IMR-90 (cell line): Measurements from ENCODE around the gene CACNA1I. TPM values are rescaled to one million over a fixed set of nuclear protein-coding genes. Genes with fewer than 3 reads are reported as not detected.

Experiments
- ATAC-seq: fragments of 200-7000 bp; cut with Tn5 transposase; 2 replicates; pipeline ENCODE4 v1.9.1; 2020; ENCODE audit warnings: low read depth, mild to moderate bottlenecking, moderate library complexity
- BruUV-seq: library from RNA; stranded (reverse); fragments of 400-500 nt; replicated peaks from 2 replicates; lab custom pipeline; 2021; lab: Mats Ljungman, UMichigan
- CTCF ChIA-PET: fragments of 300-600 bp; formaldehyde crosslinking; extraction: SDS; loops from one replicate; lab custom pipeline; 2021; ENCODE audit warnings: antibody characterized with exemption; lab: Yijun Ruan, JAX
- POLR2A ChIA-PET: fragments of 300-600 bp; sonication (Branson Sonifier 250); formaldehyde crosslinking; loops from one replicate; lab custom pipeline; 2022; ENCODE audit warnings: antibody characterized with exemption; ENCODE audit not compliant: unreplicated experiment; lab: Charles Lee
- DNase-seq: peaks from one replicate; pipeline ENCODE4 v3.0.0; 2013
- H2AFZ ChIP-seq: replicated peaks from 2 replicates; pipeline ENCODE3; 2013; ENCODE audit warnings: low read length, mild to moderate bottlenecking; ENCODE audit not compliant: poor library complexity
- H2AK5ac ChIP-seq: 2 replicates; pipeline ENCODE4 v1.6.1; 2013; ENCODE audit warnings: low read depth, low read length, inconsistent platforms
- H2AK9ac ChIP-seq: replicated peaks from 2 replicates; pipeline ENCODE3; 2013; ENCODE audit warnings: mild to moderate bottlenecking, low read depth, low read length, moderate library complexity; ENCODE audit not compliant: poor library complexity
- H2BK120ac ChIP-seq: 2 replicates; pipeline ENCODE4 v1.6.1; 2013; ENCODE audit warnings: low read depth, low read length, inconsistent platforms
- H2BK15ac ChIP-seq: 3 replicates; pipeline ENCODE4 v1.6.1; 2013; ENCODE audit warnings: low read depth, low read length, inconsistent platforms
- H2BK20ac ChIP-seq: 2 replicates; pipeline ENCODE4 v1.6.1; 2013; ENCODE audit warnings: low read depth, mild to moderate bottlenecking, inconsistent platforms, low read length, moderate library complexity
- H2BK5ac ChIP-seq: 2 replicates; pipeline ENCODE4 v1.6.1; 2013; ENCODE audit warnings: mild to moderate bottlenecking, low read depth, low read length, inconsistent platforms; ENCODE audit not compliant: poor library complexity, severe bottlenecking
- H3K14ac ChIP-seq: replicated peaks from 2 replicates; pipeline ENCODE4 v1.6.1; 2013; ENCODE audit warnings: low read depth, low read length, inconsistent platforms
- H3K18ac ChIP-seq: 2 replicates; pipeline ENCODE4 v1.6.1; 2013; ENCODE audit warnings: low read depth, low read length, control low read depth
- H3K23ac ChIP-seq: 2 replicates; pipeline ENCODE4 v1.6.1; 2013; ENCODE audit warnings: low read depth, low read length, inconsistent platforms
- H3K27ac ChIP-seq: 2 replicates; pipeline ENCODE4 v1.5.1; 2013; ENCODE audit warnings: mild to moderate bottlenecking, control low read depth, low read length; ENCODE audit not compliant: insufficient read depth
- H3K27me3 ChIP-seq: 2 replicates; pipeline ENCODE4 v1.6.1; 2013; ENCODE audit warnings: low read length; ENCODE audit not compliant: control insufficient read depth, insufficient read depth
- H3K36me3 ChIP-seq: 2 replicates; pipeline ENCODE4 v1.6.1; 2013; ENCODE audit warnings: low read length, mixed read lengths; ENCODE audit not compliant: control insufficient read depth, insufficient read depth
- H3K4ac ChIP-seq: 2 replicates; pipeline ENCODE4 v1.6.1; 2013; ENCODE audit warnings: low read depth, low read length, inconsistent platforms
- H3K4me1 ChIP-seq: 2 replicates; pipeline ENCODE4 v1.6.1; 2013; ENCODE audit warnings: low read length, mixed read lengths; ENCODE audit not compliant: control insufficient read depth, insufficient read depth
- H3K4me2 ChIP-seq: 2 replicates; pipeline ENCODE4 v1.6.1; 2013; ENCODE audit warnings: low read depth, mild to moderate bottlenecking, control low read depth, low read length, moderate library complexity
- H3K4me3 ChIP-seq: 2 replicates; pipeline ENCODE4 v1.5.1; 2013; ENCODE audit warnings: low read depth, mild to moderate bottlenecking, control low read depth, low read length, moderate library complexity; ENCODE audit not compliant: insufficient read depth
- H3K56ac ChIP-seq: 2 replicates; pipeline ENCODE4 v1.6.1; 2013; ENCODE audit warnings: low read length, inconsistent platforms; ENCODE audit not compliant: insufficient read depth; ENCODE audit errors: extremely low read depth
- H3K79me1 ChIP-seq, 2 experiments: 2 replicates each; pipeline ENCODE4 v1.6.1; 2013; ENCODE audit warnings: low read length in 2 of 2, inconsistent platforms in 1 of 2, low read depth in 1 of 2
- H3K9ac ChIP-seq: 2 replicates; pipeline ENCODE4 v1.6.1; 2013; ENCODE audit warnings: low read depth, low read length, control low read depth
- H3K9me1 ChIP-seq: 2 replicates; pipeline ENCODE4 v1.6.1; 2013; ENCODE audit warnings: low read length, inconsistent platforms; ENCODE audit not compliant: insufficient read depth
- H3K9me3 ChIP-seq: 2 replicates; pipeline ENCODE4 v1.6.1; 2013; ENCODE audit warnings: low read length; ENCODE audit not compliant: control insufficient read depth, insufficient read depth
- H4K20me1 ChIP-seq: 2 replicates; pipeline ENCODE4 v1.6.1; 2013; ENCODE audit warnings: low read length, inconsistent platforms; ENCODE audit not compliant: insufficient read depth
- H4K5ac ChIP-seq: 2 replicates; pipeline ENCODE4 v1.6.1; 2013; ENCODE audit warnings: mild to moderate bottlenecking, low read depth, low read length, control low read depth
- H4K8ac ChIP-seq, 2 experiments: 2 replicates each; pipeline ENCODE4 v1.6.1; 2013; ENCODE audit warnings: low read depth in 2 of 2, low read length in 2 of 2, control low read depth in 1 of 2, inconsistent platforms in 1 of 2
- H4K91ac ChIP-seq: 2 replicates; pipeline ENCODE4 v1.6.1; 2013; ENCODE audit warnings: low read depth, low read length, inconsistent platforms; ENCODE audit not compliant: insufficient read depth
- BHLHE40 ChIP-seq: fragments of 150-350 bp; IDR thresholded peaks from 2 replicates; pipeline ENCODE4 v1.6.1; 2016; ENCODE audit warnings: mild to moderate bottlenecking, low read depth, low read length
- CHD1 ChIP-seq: IDR thresholded peaks from 2 replicates; pipeline ENCODE4 v1.6.1; 2012; ENCODE audit warnings: low read depth, low read length, improper control_type of control experiment
- FOS ChIP-seq: fragments of 150-350 bp; IDR thresholded peaks from 2 replicates; pipeline ENCODE4 v1.6.1; 2016; ENCODE audit warnings: low read depth, low read length
- MAZ ChIP-seq: IDR thresholded peaks from 2 replicates; pipeline ENCODE4 v1.6.1; 2012; ENCODE audit warnings: low read depth, mild to moderate bottlenecking, low read length, improper control_type of control experiment, moderate library complexity, borderline replicate concordance
- MXI1 ChIP-seq: IDR thresholded peaks from 2 replicates; pipeline ENCODE4 v1.6.1; 2012; ENCODE audit warnings: low read depth, mild to moderate bottlenecking, low read length, moderate library complexity, borderline replicate concordance
- NFE2L2 ChIP-seq: fragments of 150-350 bp; IDR thresholded peaks from 2 replicates; pipeline ENCODE4 v1.6.1; 2016; ENCODE audit warnings: low read depth, mild to moderate bottlenecking, low read length
- POLR2A ChIP-seq: IDR thresholded peaks from 2 replicates; pipeline ENCODE4 v1.6.1; 2012; ENCODE audit warnings: mild to moderate bottlenecking, low read depth, low read length
- RAD21 ChIP-seq: IDR thresholded peaks from 2 replicates; pipeline ENCODE4 v1.6.1; 2012; ENCODE audit warnings: low read length, improper control_type of control experiment
- RCOR1 ChIP-seq: IDR thresholded peaks from 2 replicates; pipeline ENCODE4 v1.6.1; 2012; ENCODE audit warnings: mild to moderate bottlenecking, low read length, improper control_type of control experiment; ENCODE audit not compliant: insufficient replicate concordance
- RFX5 ChIP-seq: IDR thresholded peaks from 2 replicates; pipeline ENCODE4 v1.8.0; 2012; ENCODE audit warnings: low read depth, mild to moderate bottlenecking, low read length, moderate library complexity
- WGBS, 2 experiments: methylation state at CpG; one replicate each; pipeline versions ENCODE4 v1.1.5 to v1.1.7; 2013; ENCODE audit warnings: missing lambda C conversion rate in 2 of 2; ENCODE audit not compliant: insufficient read length in 1 of 2; ENCODE audit errors: extremely low coverage in 2 of 2; 5-methylcytosine and 5-hydroxymethylcytosine counted together
- dilution Hi-C: fragments of 300-500 bp; cut with HindIII; formaldehyde crosslinking; loops from one replicate; pipeline ENCODE4 v1.14.3; 2018; ENCODE audit warnings: low sequenced_read_pairs; ENCODE audit not compliant: unreplicated experiment
- in situ Hi-C: fragments of 300-500 bp; cut with MboI; formaldehyde crosslinking; loops from 3 replicates; pipeline ENCODE4 v1.14.3; 2019; ENCODE audit warnings: low sequenced_read_pairs, inconsistent platforms, mixed read lengths
- intact Hi-C: fragments of 100-400 bp; cut with micrococcal nuclease; formaldehyde crosslinking; loops from 2 replicates; pipeline ENCODE4 v1.10.0; 2022
- polyA plus RNA-seq, 3 experiments: library from polyadenylated mRNA; depleted of rRNA; stranded (reverse); fragments of >200 nt; gene quantifications; 2 replicates each; pipeline ENCODE4 v1.2.3, GENCODE V29; 2012; ENCODE audit warnings: low replicate concordance in 1 of 3
- total RNA-seq: library from RNA; depleted of rRNA; stranded (reverse); fragments of >200 nt; gene quantifications from 2 replicates; pipeline ENCODE4 v1.2.3, GENCODE V29; 2012
- TF ChIP-seq, protein P1 (sequence below): fragments of 150-350 bp; IDR thresholded peaks from 2 replicates; pipeline ENCODE4 v1.6.1; 2016; ENCODE audit warnings: low read depth, mild to moderate bottlenecking, low read length, moderate library complexity, borderline replicate concordance
- TF ChIP-seq, protein P2 (sequence below): conservative IDR thresholded peaks from 2 replicates; pipeline ENCODE4 v1.5.1; 2012; ENCODE audit warnings: mild to moderate bottlenecking, low read depth, low read length, improper control_type of control experiment

CACNA1I gene
- total and polyA plus RNA-seq, 2 of the 4 experiments (the other 2 are of a cell fraction): under 0.01 to 0.02 TPM

DNA sequence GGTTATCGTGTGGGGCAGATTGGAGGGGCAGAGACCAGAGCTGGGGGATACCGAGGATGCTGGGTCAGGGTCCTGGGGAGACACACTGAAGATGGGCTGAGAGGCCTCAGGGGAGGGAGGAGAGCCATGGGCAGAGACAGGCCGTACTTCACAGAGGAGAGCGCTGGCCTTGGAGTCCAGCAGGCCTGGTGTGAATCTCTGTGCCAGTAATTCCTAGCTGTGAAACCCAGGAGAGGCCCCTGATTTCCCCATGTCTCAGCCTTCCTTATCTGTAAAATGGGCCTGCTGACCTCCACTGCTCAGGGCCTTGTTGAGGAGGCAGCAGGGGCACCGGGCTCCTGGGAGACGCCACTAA is 23.4 kb downstream of the CACNA1I start:
- Histone ChIP-seq H4K91ac (no peak overlapping the region), H3K27ac (no peak overlapping the region), H3K9ac (no peak overlapping the region), H3K9me3 (no peaks in the 10 kb centered on the region), H4K8ac (no peak overlapping the region), H3K4ac (no peak overlapping the region), H3K4me3 (no peak overlapping the region), H2AK5ac (0 out of 2 replicates have a peak overlapping the region, but pooled peaks have one; percentile 11), H2BK15ac (no peak overlapping the region), H3K36me3 (no peaks in the 10 kb centered on the region), H3K56ac (no peak overlapping the region), H2BK20ac (no peak overlapping the region), H3K79me1 (no peaks in the 10 kb centered on the region), H3K14ac (no peak overlapping the region), H4K20me1 (no peaks in the 10 kb centered on the region), H3K18ac (no peak overlapping the region), H2AFZ (no peak overlapping the region), H3K27me3 (peaks cover 21% of the 10 kb centered on the region), H3K4me1 (peaks cover 10% of the 10 kb centered on the region), H3K4me2 (no peak overlapping the region), H2BK5ac (no peak overlapping the region), H2AK9ac (no peak overlapping the region), H2BK120ac (no peak overlapping the region), H3K9me1 (peaks cover 6% of the 10 kb centered on the region; the same call in 1 of the 2 replicates), H3K23ac (no peak overlapping the region), H4K5ac (no peak overlapping the region)
- no peak for DNase-seq
- WGBS, 2 experiments: 67% methylated on average over 3 of the region's 6 CpGs; no CpG with 5 or more reads in 1 of the 2 experiments
- dilution Hi-C loops (no loop called here), intact Hi-C loops (no loop called here), in situ Hi-C loops (no loop called here)
- no TSS peak for BruUV-seq
- ChIA-PET CTCF (no interaction called here), POLR2A (no interaction called here)
- no peak for ATAC-seq
- TF ChIP-seq POLR2A (no peak), RCOR1 (no peak), NFE2L2 (no peak), MXI1 (no peak), MAZ (no peak), FOS (no peak), BHLHE40 (no peak), CHD1 (no peak), RFX5 (no peak), RAD21 (no peak)
- TF ChIP-seq, protein P1, sequence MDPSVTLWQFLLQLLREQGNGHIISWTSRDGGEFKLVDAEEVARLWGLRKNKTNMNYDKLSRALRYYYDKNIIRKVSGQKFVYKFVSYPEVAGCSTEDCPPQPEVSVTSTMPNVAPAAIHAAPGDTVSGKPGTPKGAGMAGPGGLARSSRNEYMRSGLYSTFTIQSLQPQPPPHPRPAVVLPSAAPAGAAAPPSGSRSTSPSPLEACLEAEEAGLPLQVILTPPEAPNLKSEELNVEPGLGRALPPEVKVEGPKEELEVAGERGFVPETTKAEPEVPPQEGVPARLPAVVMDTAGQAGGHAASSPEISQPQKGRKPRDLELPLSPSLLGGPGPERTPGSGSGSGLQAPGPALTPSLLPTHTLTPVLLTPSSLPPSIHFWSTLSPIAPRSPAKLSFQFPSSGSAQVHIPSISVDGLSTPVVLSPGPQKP: no peak
- TF ChIP-seq, protein P2, sequence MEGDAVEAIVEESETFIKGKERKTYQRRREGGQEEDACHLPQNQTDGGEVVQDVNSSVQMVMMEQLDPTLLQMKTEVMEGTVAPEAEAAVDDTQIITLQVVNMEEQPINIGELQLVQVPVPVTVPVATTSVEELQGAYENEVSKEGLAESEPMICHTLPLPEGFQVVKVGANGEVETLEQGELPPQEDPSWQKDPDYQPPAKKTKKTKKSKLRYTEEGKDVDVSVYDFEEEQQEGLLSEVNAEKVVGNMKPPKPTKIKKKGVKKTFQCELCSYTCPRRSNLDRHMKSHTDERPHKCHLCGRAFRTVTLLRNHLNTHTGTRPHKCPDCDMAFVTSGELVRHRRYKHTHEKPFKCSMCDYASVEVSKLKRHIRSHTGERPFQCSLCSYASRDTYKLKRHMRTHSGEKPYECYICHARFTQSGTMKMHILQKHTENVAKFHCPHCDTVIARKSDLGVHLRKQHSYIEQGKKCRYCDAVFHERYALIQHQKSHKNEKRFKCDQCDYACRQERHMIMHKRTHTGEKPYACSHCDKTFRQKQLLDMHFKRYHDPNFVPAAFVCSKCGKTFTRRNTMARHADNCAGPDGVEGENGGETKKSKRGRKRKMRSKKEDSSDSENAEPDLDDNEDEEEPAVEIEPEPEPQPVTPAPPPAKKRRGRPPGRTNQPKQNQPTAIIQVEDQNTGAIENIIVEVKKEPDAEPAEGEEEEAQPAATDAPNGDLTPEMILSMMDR: no peak
